SK-N-SH treated with all-trans-retinoic acid at 6 μM for 48 hours (cell line): ENCODE results near the gene ARMH1.

Experiments
- ATAC-seq: fragments of 200-7000 bp; cut with Tn5 transposase; 3 replicates; pipeline ENCODE4 v1.9.1; 2020; ENCODE audit warnings: mild to moderate bottlenecking, moderate library complexity
- ARNTL ChIP-seq: fragments of 450-650 bp; formaldehyde crosslinking; IDR thresholded peaks from 2 replicates; pipeline ENCODE4 v1.5.0; 2020; ENCODE audit warnings: low read depth, mild to moderate bottlenecking, moderate library complexity, borderline replicate concordance
- BACH2 ChIP-seq: fragments of 250-450 bp; sonication (Bioruptor Pico); IDR thresholded peaks from 2 replicates; pipeline ENCODE4 v1.9.0; 2021; ENCODE audit warnings: mild to moderate bottlenecking, borderline replicate concordance
- CREB5 ChIP-seq: fragments of 250-450 bp; sonication (Bioruptor Pico); IDR thresholded peaks from 2 replicates; pipeline ENCODE4 v1.5.1; 2020; ENCODE audit warnings: low read depth, mild to moderate bottlenecking, moderate library complexity
- CSRNP3 ChIP-seq: fragments of 250-450 bp; sonication (Bioruptor Pico); IDR thresholded peaks from 2 replicates; pipeline ENCODE4 v1.5.1; 2021; ENCODE audit warnings: mild to moderate bottlenecking, moderate library complexity
- ESRRG ChIP-seq: fragments of 250-450 bp; sonication (Bioruptor Pico); IDR thresholded peaks from 2 replicates; pipeline ENCODE4 v1.6.1; 2021; ENCODE audit warnings: mild to moderate bottlenecking
- ISL1 ChIP-seq: fragments of 250-450 bp; sonication (Bioruptor Pico); IDR thresholded peaks from 2 replicates; pipeline ENCODE4 v2.1.2; 2022; ENCODE audit warnings: mild to moderate bottlenecking, moderate library complexity
- OSR1 ChIP-seq: fragments of 250-450 bp; sonication (Bioruptor Pico); IDR thresholded peaks from 2 replicates; pipeline ENCODE4 v1.8.0; 2022; ENCODE audit warnings: moderate library complexity, mild to moderate bottlenecking, inconsistent platforms
- PATZ1 ChIP-seq: fragments of 250-450 bp; sonication (Bioruptor Pico); IDR thresholded peaks from 2 replicates; pipeline ENCODE4 v1.8.0; 2020; ENCODE audit warnings: mild to moderate bottlenecking, moderate library complexity, borderline replicate concordance
- POU6F1 ChIP-seq: fragments of 250-450 bp; sonication (Bioruptor Pico); IDR thresholded peaks from 2 replicates; pipeline ENCODE4 v1.8.0; 2021; ENCODE audit warnings: low read depth, mild to moderate bottlenecking, moderate library complexity, borderline replicate concordance
- RARB ChIP-seq: fragments of 250-450 bp; sonication (Bioruptor Pico); IDR thresholded peaks from 2 replicates; pipeline ENCODE4 v1.8.0; 2021; ENCODE audit warnings: mild to moderate bottlenecking, moderate library complexity
- SNAI2 ChIP-seq: fragments of 250-450 bp; sonication (Bioruptor Pico); IDR thresholded peaks from 2 replicates; pipeline ENCODE4 v1.5.0; 2020; ENCODE audit warnings: mild to moderate bottlenecking, moderate library complexity
- TCF4 ChIP-seq: fragments of 250-450 bp; sonication (Bioruptor Pico); IDR thresholded peaks from 2 replicates; pipeline ENCODE4 v1.8.0; 2021; ENCODE audit warnings: mild to moderate bottlenecking, moderate library complexity, borderline replicate concordance
- TOX ChIP-seq: fragments of 250-450 bp; sonication (Bioruptor Pico); IDR thresholded peaks from 2 replicates; pipeline ENCODE4 v1.8.0; 2021; ENCODE audit warnings: mild to moderate bottlenecking, moderate library complexity, borderline replicate concordance
- TSHZ2 ChIP-seq: fragments of 250-450 bp; sonication (Bioruptor Pico); IDR thresholded peaks from 2 replicates; pipeline ENCODE4 v1.5.0; 2020; ENCODE audit warnings: mild to moderate bottlenecking, moderate library complexity
- ZC3H10 ChIP-seq: fragments of 250-450 bp; sonication (Bioruptor Pico); IDR thresholded peaks from 2 replicates; pipeline ENCODE4 v1.5.1; 2021; ENCODE audit warnings: mild to moderate bottlenecking, moderate library complexity
- ZFP3 ChIP-seq: fragments of 250-450 bp; sonication (Bioruptor Pico); IDR thresholded peaks from 2 replicates; pipeline ENCODE4 v1.5.0; 2020; ENCODE audit warnings: mild to moderate bottlenecking, moderate library complexity
- ZFP30 ChIP-seq: fragments of 450-650 bp; formaldehyde crosslinking; IDR thresholded peaks from 2 replicates; pipeline ENCODE4 v1.5.0; 2022; ENCODE audit warnings: mild to moderate bottlenecking, moderate library complexity
- ZNF565 ChIP-seq: fragments of 450-650 bp; formaldehyde crosslinking; conservative IDR thresholded peaks from 2 replicates; pipeline ENCODE4 v1.5.0; 2020; ENCODE audit warnings: low read depth, mild to moderate bottlenecking, moderate library complexity
- ZNF70 ChIP-seq: fragments of 450-650 bp; formaldehyde crosslinking; IDR thresholded peaks from 2 replicates; pipeline ENCODE4 v1.5.0; 2020; ENCODE audit warnings: mild to moderate bottlenecking, moderate library complexity
- ZNF8 ChIP-seq: fragments of 450-650 bp; formaldehyde crosslinking; IDR thresholded peaks from 2 replicates; pipeline ENCODE4 v1.5.0; 2020; ENCODE audit warnings: mild to moderate bottlenecking, moderate library complexity

Gene ARMH1

GRCh38 chr1:44684525-44684924, 10.0 kb downstream of the ARMH1 start:
- TF ChIP-seq TCF4 (CRISPR knock-in tag) = no peak
- no peak for TF ChIP-seq ISL1 (CRISPR knock-in tag)
- TF ChIP-seq POU6F1 (CRISPR knock-in tag) = no peak
- TF ChIP-seq TSHZ2 (CRISPR knock-in tag) = no peak
- no peak for TF ChIP-seq BACH2 (CRISPR knock-in tag)
- TF ChIP-seq, all 23 proteins: peak for 0
- no peak for ATAC-seq

GRCh38 chr1:44685218-44685617, 10.7 kb downstream of the ARMH1 start:
- no peak for ATAC-seq
- TF ChIP-seq BACH2 (CRISPR knock-in tag) (no peak), PATZ1 (no peak), ARNTL (CRISPR knock-in tag) (no peak), ZC3H10 (no peak), ESRRG (CRISPR knock-in tag) (no peak), ZNF8 (no peak), OSR1 (CRISPR knock-in tag) (no peak), CSRNP3 (CRISPR knock-in tag) (no peak), SNAI2 (no peak), ZNF565 (CRISPR knock-in tag) (no peak), CREB5 (no peak), ISL1 (CRISPR knock-in tag) (no peak), TCF4 (CRISPR knock-in tag) (no peak), RARB (CRISPR knock-in tag) (no peak), ZNF70 (CRISPR knock-in tag) (no peak), TOX (CRISPR knock-in tag) (no peak), ZFP3 (CRISPR knock-in tag) (no peak), TSHZ2 (CRISPR knock-in tag) (no peak), ZFP30 (no peak)
